ENCODE measurements around the gene ANXA2R. TPM values are rescaled to one million over a fixed set of nuclear protein-coding genes. Genes with fewer than 3 reads are reported as not detected.
A peak's percentile ranks its signal among the peaks of the same experiment; 100 is the strongest.

ANXA2R gene
- total and polyA plus RNA-seq, 2 experiments from 2014 or later, result 0.56 to 1.2 TPM

- Histone ChIP-seq H3K79me2 (ENCODE audit: insufficient read depth) (peaks cover 63% of the 10 kb centered on the region), H3K4me3 (peak overlapping the region; percentile 80)
- DNase-seq, result peak; percentile 90
These were observed 1.6 kb upstream of the ANXA2R start for GRCh38 chr5:43041669-43042175.

GRCh38 chr5:43041110-43041668 lies 1.1 kb upstream of the ANXA2R start:
- Histone ChIP-seq H3F3A (ENCODE audit: insufficient read depth) (peaks cover 27% of the 10 kb centered on the region), H3K27me3 (replicated peaks; ENCODE audit: insufficient read depth) (no peaks in the 10 kb centered on the region), H3K9me3 (ENCODE audit: low read depth) (no peaks in the 10 kb centered on the region), H2AFZ (peak overlapping the region; percentile 85), H3K4me2 (ENCODE audit: unreplicated experiment) (peak overlapping the region; percentile 93), H3K9ac (peak overlapping the region; percentile 96), H4K20me1 (ENCODE audit: insufficient read depth) (no peaks in the 10 kb centered on the region), H3K27ac (peak overlapping the region; percentile 98), H3K36me3 (ENCODE audit: low read depth) (no peaks in the 10 kb centered on the region), H3K79me2 (ENCODE audit: insufficient read depth) (peaks cover 63% of the 10 kb centered on the region), H3K4me3 (peak overlapping the region; percentile 80), H3K4me1 (ENCODE audit: insufficient read depth) (peaks cover 4% of the 10 kb centered on the region; the same call in 1 of the 2 replicates), H3K9me2 (ENCODE audit: insufficient read depth) (no peaks in the 10 kb centered on the region)
- WGBS, 2 experiments (ENCODE audit: low coverage in 1 of 2, low lambda C conversion rate in 2 of 2, missing lambda C conversion rate in 2 of 2), result 3% methylated on average over 18 of the region's 18 CpGs
- DNase-seq, result no peak
- TF ChIP-seq EZH2 (IDR thresholded peaks at IDR 0.05; ENCODE audit: insufficient read depth, poor library complexity, severe bottlenecking) (no peak), EZH2phosphoT487 (IDR thresholded peaks at IDR 0.05; ENCODE audit: insufficient read depth, low read depth) (no peak)
- in situ Hi-C loops (cut with MboI), result no loop called here

More at GRCh38 chr5:43041669-43042175, 1.6 kb upstream of the ANXA2R start:
- Histone ChIP-seq H3F3A (ENCODE audit: insufficient read depth) (peaks cover 27% of the 10 kb centered on the region), H2AFZ (peak overlapping the region; percentile 85), H3K4me1 (ENCODE audit: insufficient read depth) (peaks cover 4% of the 10 kb centered on the region; the same call in 1 of the 2 replicates), H3K9me2 (ENCODE audit: insufficient read depth) (no peaks in the 10 kb centered on the region), H4K20me1 (ENCODE audit: insufficient read depth) (no peaks in the 10 kb centered on the region), H3K27me3 (replicated peaks; ENCODE audit: insufficient read depth) (no peaks in the 10 kb centered on the region), H3K4me2 (ENCODE audit: unreplicated experiment) (peak overlapping the region; percentile 93), H3K9ac (peak overlapping the region; percentile 96), H3K9me3 (ENCODE audit: low read depth) (no peaks in the 10 kb centered on the region), H3K27ac (peak overlapping the region; percentile 98), H3K36me3 (ENCODE audit: low read depth) (no peaks in the 10 kb centered on the region)
- no peak for TF ChIP-seq EZH2phosphoT487 (IDR thresholded peaks at IDR 0.05; ENCODE audit: insufficient read depth, low read depth)
- no peak for TF ChIP-seq EZH2 (IDR thresholded peaks at IDR 0.05; ENCODE audit: insufficient read depth, poor library complexity, severe bottlenecking)
- 1 to 2% methylated on average over 32 to 33 of the region's 33 CpGs for WGBS, 2 experiments (ENCODE audit: low coverage in 1 of 2, low lambda C conversion rate in 2 of 2, missing lambda C conversion rate in 2 of 2)
- in situ Hi-C loops (cut with MboI), result no loop called here

- Histone ChIP-seq H2AFZ (peak overlapping the region; percentile 85), H3K36me3 (ENCODE audit: low read depth) (no peaks in the 10 kb centered on the region), H4K20me1 (ENCODE audit: insufficient read depth) (no peaks in the 10 kb centered on the region), H3K4me3 (peak overlapping the region; percentile 80), H3K4me2 (ENCODE audit: unreplicated experiment) (peak overlapping the region; percentile 93), H3K9me2 (ENCODE audit: insufficient read depth) (no peaks in the 10 kb centered on the region), H3K4me1 (ENCODE audit: insufficient read depth) (peaks cover 4% of the 10 kb centered on the region; the same call in 1 of the 2 replicates), H3K9ac (peak overlapping the region; percentile 96), H3K27me3 (replicated peaks; ENCODE audit: insufficient read depth) (no peaks in the 10 kb centered on the region), H3K27ac (peak overlapping the region; percentile 98), H3F3A (ENCODE audit: insufficient read depth) (peaks cover 27% of the 10 kb centered on the region), H3K79me2 (ENCODE audit: insufficient read depth) (peaks cover 63% of the 10 kb centered on the region), H3K9me3 (ENCODE audit: low read depth) (no peaks in the 10 kb centered on the region)
- TF ChIP-seq EZH2phosphoT487 (IDR thresholded peaks at IDR 0.05; ENCODE audit: insufficient read depth, low read depth) (no peak), EZH2 (IDR thresholded peaks at IDR 0.05; ENCODE audit: insufficient read depth, poor library complexity, severe bottlenecking) (no peak)
- DNase-seq, result peak; percentile 58
- 72% methylated on average over 35 of the region's 35 CpGs for WGBS, 2 experiments (ENCODE audit: low coverage in 1 of 2, low lambda C conversion rate in 2 of 2, missing lambda C conversion rate in 2 of 2)
- in situ Hi-C loops (cut with MboI), result no loop called here
These were observed 440 bp downstream of the ANXA2R start for GRCh38 chr5:43039471-43040286.

GRCh38 chr5:43039152-43039470 lies 1.0 kb downstream of the ANXA2R start:
- no peaks in the 10 kb centered on the region for H3K36me3 ChIP-seq (ENCODE audit: low read depth)
- in situ Hi-C loops (cut with MboI), result no loop called here
- H3K27me3 ChIP-seq (replicated peaks; ENCODE audit: insufficient read depth), result no peaks in the 10 kb centered on the region
- H3K27ac ChIP-seq, result no peak overlapping the region
- peaks cover 4% of the 10 kb centered on the region; the same call in 1 of the 2 replicates for H3K4me1 ChIP-seq (ENCODE audit: insufficient read depth)
- H3K4me3 ChIP-seq, result no peak overlapping the region
- H4K20me1 ChIP-seq (ENCODE audit: insufficient read depth), result no peaks in the 10 kb centered on the region
- peaks cover 27% of the 10 kb centered on the region for H3F3A ChIP-seq (ENCODE audit: insufficient read depth)
- no peak overlapping the region for H3K9ac ChIP-seq
- 97 to 98% methylated on average over 6 of the region's 6 CpGs for WGBS, 2 experiments (ENCODE audit: low coverage in 1 of 2, low lambda C conversion rate in 2 of 2, missing lambda C conversion rate in 2 of 2)
- H3K4me2 ChIP-seq (ENCODE audit: unreplicated experiment), result no peak overlapping the region
- no peak for DNase-seq
- no peaks in the 10 kb centered on the region for H3K9me2 ChIP-seq (ENCODE audit: insufficient read depth)
- no peak overlapping the region for H2AFZ ChIP-seq
- H3K79me2 ChIP-seq (ENCODE audit: insufficient read depth), result peaks cover 63% of the 10 kb centered on the region
- TF ChIP-seq EZH2 (IDR thresholded peaks at IDR 0.05; ENCODE audit: insufficient read depth, poor library complexity, severe bottlenecking) (no peak), EZH2phosphoT487 (IDR thresholded peaks at IDR 0.05; ENCODE audit: insufficient read depth, low read depth) (no peak)
- no peaks in the 10 kb centered on the region for H3K9me3 ChIP-seq (ENCODE audit: low read depth)
